NCI-H82 treated with DMSO at 0.1 percent for 48 hours (cell line): Measurements from ENCODE around the gene MIER3.
"Not testable (repeated sequence)": the region's sequence is repeated elsewhere in the genome, so short reads cannot be mapped to it uniquely, and the experiment has no call there.

Experiments
- DNase-seq: peaks from one replicate; lab custom pipeline; 2025; ENCODE audit not compliant: unreplicated experiment; lab: John Stamatoyannopoulos, UW

The MIER3 gene, protein sequence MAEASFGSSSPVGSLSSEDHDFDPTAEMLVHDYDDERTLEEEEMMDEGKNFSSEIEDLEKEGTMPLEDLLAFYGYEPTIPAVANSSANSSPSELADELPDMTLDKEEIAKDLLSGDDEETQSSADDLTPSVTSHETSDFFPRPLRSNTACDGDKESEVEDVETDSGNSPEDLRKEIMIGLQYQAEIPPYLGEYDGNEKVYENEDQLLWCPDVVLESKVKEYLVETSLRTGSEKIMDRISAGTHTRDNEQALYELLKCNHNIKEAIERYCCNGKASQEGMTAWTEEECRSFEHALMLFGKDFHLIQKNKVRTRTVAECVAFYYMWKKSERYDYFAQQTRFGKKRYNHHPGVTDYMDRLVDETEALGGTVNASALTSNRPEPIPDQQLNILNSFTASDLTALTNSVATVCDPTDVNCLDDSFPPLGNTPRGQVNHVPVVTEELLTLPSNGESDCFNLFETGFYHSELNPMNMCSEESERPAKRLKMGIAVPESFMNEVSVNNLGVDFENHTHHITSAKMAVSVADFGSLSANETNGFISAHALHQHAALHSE

DNA sequence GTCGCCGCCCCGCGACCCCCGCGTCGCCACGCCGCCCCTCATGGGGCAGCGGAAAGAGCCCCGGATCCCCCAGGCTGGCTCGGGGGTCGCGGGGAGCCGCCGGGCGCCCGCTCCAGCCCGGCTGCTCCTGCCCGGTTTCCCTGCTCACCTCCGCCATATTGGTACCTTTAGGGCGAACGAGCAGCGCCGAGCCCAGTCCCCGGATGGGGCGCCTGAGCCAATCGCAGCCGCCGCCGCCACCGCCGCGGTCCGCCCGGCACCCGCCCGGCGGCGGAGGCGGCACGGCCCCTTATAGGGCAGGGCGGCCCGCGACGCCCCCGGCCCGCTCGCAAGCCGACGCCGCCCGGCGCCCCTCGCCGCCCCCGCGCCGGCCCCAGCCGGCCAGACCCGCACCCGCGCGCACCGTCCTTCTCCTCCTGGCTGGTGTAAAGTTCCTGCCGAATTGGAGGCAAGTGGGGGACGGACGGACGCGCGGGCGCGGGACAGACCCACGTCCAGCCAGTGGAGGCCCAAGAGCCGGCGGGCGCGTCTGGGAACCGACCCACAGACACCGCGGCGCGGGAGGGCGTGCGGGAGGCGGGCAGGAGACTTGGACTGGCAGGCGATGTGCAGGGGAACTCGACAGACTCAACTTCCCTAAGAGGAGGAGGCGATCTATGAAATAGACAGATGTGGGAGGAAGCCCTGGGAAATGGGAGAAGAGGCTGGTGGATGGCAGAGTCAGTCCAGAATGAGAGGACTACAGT is at the start of gene MIER3:
TSS of gene MIER3 (minus strand) at position 178 of the 746 bp plus-strand sequence. CDS start at position 157, 21 bp downstream.
- DNase-seq, result no peak

DNA sequence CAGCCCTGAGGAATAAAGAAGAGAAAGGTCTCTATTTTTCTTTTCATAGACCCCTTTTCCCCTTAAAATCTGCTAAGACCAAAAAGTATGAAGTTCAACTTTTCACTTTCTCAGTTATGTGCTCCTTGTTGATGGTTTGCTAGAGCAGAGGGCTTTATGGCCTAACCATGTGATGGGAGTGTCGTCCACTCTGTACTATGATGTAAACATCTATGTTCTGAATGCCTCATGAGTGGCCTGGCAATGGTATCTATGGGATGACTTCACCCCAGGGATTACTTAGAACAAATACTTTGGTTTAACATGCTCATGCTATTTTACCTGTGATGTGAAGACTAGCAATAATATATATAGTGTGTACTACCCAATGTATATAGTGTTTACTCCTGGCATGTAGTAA is 43.7 kb upstream of the MIER3 start:
- DNase-seq, result no peak

DNA sequence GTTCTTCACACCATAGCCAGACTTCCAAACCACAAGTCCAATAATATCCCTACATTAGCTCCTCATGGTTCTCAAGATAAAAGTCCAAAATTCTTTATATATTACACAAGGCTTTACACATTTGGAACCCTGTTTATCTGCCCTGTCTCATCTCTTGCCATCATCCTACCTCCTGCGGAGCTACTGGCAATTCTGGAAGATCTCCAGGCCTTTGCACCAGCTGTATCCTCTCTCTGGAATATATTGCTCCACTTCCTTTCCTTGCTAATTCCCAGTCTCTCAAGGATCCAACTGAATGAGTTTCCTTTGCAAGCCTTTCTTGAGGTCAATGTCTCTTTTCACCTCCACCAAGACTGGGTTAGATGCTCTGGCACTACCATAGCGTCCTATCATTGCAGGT is 41.3 kb upstream of the MIER3 start:
- DNase-seq, result no peak

DNA sequence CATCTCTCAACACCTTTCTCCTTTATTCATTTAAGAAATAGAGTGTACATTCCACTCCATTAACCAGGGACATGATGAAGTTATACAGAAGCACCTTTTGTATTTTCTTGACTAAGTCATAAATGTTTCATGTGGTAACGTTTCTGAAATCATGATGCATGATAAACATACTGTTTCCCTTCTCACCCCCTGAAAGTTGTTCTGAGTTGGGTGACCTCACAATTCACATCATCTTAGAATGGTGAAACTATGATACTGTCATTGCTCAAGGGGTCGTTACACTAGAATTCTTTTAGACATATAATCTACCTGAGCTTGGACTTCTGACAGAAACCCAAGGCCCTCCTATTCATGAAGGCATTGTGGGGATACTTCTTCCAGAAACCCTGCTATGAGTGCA is 37.8 kb upstream of the MIER3 start:
- no peak for DNase-seq

DNA sequence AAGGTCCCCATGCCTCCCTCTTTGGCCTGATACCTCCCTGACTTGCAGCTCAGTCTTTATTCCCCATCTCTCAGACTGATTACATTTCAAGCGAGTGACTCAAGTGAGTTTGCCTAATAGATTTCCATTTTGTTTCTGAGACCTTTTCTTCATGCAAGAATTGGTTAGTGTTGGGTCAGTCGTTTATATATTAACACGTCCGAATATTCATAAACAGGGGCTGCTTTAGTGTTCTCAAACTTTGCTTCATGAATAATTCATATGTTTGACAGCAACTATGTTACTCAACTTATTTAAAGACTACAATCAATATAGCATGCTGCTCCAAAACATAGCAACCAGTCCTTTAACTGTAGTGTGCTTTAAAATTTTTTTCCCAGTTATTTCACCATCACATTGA is 36.6 kb upstream of the MIER3 start:
- no peak for DNase-seq

DNA sequence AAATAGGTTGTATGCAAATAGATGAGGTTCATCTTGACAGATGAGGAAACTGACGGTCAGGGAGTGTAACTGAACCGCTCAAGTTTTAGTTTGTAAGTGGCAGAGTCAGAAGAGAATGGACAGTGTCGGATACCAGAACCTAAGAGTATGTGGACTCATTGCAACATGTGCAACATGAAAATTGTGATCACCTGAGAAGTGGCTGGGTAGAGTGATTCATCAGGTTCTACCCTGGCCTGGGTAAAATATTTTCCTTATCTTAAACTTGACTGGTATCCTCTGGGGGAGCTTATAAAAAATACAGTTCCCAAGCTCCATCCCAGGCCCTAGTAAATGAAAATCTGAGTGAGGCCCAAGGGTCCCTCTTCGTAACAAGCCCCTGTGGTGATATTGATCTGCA is 35.2 kb upstream of the MIER3 start:
- DNase-seq, result no peak

DNA sequence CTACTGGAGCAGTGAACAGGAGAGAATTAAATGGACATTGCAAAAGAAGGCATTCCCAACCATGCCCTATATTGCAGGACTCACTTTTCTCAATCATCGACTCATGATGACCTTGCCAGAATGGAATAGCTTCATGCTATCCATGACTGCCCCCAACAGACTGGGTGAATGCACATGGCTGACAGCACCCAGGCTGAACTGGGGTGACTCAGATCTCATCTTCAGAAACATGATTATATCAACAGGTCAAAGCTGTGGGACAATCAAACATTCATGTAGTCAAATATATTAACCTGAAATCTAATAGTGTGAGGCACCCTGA is 34.7 kb upstream of the MIER3 start:
- no peak for DNase-seq

DNA sequence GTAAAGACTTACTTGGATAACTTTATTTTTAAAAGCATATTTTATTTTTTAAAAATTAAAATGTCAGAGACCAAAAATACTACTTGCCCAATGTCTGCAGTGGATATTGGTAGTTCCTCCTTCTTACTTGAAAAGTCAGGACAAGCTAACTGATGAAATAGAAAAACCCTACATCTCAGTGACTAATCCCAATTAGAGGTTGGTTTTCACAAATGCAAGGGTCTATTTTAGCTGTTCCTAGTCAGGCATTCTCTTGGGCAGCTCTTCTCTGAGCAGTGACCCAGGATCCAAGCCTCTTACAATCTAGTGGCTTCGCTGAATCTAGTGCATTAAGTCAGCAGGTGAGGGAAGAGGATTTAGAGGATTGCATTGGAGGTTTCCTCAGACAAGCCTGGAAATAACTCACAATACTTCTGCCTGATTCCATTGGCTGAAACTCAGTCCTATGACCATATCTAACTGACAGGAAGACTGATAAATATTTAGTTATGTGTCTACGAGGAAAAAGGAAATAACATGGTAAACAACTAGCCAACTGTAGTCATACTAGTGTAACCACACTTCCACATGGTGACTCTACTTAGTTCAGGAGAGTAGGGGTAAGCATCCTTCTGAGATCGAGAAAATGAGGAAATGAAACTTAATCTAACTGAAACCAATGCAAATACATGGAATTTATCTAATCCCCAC is 34.2 kb upstream of the MIER3 start:
- DNase-seq, result no peak

DNA sequence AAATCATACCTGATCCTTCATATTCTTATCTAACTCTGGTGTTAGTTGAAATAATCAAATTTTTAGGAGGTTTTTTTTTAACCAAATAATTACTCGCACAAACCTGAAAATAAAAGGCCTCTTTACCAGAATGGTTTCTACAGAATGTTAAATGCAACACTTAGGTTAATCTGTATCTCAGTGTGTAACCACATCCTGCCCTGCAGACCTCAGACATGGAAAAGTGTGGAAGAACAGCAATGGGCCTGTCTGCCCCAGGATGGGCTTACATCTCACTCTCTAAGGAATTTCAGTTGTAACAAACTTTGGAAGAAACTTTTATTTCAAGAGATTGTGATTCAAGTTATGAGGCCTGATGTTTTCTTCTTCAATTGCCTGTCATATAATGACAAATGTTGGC is 32.5 kb upstream of the MIER3 start:
- no peak for DNase-seq

DNA sequence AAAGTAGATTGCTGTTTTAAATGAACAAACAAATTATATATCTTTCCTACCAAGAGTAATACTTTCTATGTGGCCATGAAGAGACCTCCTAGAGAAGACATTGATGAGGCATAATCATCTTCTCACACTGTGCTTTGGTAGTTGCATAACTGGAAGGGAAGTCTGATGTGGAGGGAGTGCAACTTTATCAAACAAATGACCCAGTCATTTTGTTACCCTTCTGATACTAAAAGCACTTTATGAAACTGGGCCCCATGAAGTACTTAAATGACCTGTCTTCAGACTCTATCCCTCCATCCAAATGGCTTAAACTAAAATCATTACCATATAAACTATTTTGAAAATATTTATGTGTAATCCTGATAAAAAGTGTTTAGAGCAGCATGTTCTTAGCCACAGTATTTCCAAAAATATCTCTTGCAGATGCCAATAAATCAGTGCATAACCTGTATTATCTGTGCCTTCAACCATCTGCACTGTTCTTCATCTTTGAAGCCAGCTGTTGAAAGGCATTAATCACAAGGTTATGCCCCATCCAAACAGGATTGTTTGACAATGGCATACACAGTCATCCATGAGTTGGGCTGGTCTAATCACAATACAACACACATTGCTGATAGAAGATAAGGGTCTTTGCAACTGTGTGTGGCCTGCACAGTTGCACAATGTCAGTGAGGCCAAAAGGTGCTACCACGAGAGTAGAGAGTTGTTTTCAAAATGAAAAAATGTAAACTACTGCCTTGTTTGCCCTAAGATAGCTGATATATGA is 31.9 kb upstream of the MIER3 start:
- no peak for DNase-seq

DNA sequence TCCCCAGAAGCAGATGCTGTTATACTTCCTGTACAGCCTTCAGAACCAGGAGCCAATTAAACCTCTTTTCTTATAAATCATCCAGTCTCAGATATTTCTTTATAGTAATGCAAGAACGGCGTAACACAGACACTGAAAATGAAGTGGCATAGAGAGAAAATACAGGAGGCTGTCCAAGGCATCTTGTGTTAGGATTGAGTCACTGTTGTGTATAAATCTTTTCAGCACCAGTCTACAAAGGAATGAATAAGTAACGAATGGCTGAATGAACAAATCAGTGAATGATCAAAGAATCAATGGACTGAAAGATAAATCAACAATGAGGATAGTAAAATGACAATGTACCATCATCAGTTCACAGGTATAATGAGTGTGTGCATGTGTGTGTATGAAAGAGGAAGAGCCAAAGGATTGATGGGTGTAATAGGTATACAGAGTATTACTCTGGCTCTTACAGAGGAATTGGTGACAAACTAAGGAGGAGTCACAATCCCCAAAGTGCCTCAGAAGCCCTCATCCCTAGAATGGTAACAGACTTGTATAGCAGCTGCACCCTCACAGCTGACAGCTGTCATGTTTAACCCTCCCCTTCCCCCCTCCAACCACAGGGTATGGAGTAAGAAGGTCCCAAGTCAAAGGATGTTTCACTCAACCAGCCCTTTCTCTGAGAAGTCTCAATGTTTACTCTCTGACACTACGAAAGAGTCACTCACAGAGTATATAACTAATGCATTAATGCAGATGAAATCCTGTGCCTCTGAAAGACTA is 29.8 kb upstream of the MIER3 start:
- no peak for DNase-seq

DNA sequence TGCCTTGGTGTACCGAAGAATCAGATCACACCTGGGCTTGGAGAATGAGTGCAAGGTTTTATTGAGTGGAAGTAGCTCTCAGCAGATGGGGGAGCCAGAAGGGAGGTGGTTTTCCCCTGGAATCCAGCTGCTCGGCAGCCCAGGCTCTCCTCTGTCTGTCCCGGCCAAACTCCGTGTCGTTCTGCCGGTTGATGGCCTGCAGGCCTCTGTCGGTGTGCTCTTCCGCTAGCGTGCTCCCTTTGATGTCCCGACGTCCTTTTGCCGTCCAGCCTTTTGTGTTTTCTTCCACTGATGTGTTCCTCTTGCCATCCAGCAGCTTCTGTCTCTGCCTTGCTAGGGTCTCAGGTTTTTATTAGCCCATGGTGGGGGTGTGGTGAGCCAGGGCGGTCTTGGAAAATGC is 28.0 kb upstream of the MIER3 start:
- no peak for DNase-seq

DNA sequence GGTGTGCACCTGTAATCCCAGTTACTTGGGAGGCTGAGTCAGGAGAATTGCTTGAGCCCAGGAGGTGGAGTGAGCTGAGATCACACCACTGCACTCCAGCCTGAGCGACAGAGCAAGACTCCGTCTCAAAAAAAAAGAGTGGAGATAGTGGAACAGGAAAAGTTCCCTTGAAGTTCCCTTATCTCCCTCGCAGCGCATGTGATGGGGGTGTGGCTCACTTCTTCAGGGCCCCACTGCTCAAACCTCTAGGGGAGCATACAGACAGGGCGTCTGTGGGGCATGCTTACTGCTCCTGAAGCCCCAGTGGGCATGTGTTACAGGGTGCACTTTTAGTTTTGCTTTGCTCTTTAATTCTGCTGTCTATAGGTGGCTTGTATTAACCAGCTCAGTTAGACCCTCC is 27.6 kb upstream of the MIER3 start:
- DNase-seq, result not testable (repeated sequence)

DNA sequence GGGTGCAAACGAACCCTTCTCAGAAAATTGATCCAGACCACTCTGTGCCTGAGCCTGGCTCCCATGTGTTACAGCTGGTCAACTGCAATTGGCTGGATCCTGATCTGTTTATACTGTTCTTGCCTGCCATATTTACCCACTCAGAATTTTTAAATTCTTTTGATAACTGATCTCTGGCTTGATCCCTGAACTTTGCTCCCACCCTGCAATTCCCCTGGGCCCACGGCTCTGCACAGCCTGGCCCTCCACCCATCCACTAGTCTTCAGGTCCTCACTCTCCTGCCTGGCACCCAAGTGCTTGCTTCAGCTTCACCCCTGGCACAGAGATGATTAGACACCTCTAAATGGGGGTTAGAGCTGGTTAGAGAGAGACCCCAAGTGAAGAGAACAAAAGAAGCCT is 25.9 kb upstream of the MIER3 start:
- no peak for DNase-seq

DNA sequence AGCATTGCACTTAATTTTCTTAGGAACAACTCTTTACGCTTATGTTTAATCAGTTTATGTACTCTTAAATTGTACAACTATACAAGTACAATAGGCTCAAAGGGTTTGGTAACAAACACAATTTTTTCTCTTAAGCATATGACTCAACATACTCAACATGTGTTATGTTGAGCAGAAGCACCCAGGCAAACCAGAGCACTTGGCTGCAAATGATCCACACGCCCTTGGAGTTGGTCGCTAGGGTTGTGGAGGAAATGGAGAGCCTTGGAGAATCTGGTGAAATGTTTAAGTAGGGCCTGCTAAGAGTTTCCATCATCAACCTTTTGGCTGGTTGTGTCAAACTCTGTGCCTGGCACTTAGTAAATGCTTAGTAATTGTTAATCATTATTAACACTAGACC is 25.1 kb upstream of the MIER3 start:
- DNase-seq, result no peak

DNA sequence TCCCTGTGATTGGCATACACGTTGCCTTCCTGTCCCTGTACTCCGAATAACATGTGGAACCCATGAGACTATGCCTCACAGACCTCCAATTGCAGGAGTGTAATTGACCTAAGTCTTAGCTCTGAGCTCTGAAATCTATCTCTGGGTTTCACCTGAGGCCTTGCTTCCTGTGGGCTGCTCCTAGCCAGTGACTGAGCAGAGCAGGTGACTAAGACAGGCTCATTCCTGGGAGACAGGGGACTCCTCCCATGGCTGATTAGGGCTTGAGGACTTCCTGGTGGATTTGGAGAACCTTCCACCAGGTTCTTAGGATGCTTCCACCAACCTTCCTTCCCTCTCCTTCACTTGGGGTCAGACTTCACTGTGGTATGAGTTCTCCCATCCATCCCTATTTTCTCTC is 22.3 kb upstream of the MIER3 start:
- no peak for DNase-seq

DNA sequence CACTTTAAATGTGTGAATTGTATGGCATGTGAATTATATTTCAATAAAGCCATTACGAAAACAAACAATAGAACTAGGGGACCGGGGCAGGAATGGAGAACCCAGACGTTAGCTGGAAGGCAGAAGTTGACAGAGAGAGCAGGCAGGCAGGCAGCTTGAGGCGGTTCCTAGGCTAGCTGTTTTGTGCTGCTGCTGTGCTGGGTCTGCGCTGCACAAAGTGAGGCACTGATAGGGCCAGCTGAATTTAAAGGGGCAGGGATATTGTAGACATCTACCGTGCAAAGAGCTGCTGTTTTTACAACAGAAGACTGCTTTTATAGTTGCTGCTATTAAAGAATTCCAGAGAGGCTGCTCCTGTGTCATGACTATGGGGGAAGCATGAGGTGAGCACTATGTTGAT is 21.6 kb upstream of the MIER3 start:
- DNase-seq, result no peak

DNA sequence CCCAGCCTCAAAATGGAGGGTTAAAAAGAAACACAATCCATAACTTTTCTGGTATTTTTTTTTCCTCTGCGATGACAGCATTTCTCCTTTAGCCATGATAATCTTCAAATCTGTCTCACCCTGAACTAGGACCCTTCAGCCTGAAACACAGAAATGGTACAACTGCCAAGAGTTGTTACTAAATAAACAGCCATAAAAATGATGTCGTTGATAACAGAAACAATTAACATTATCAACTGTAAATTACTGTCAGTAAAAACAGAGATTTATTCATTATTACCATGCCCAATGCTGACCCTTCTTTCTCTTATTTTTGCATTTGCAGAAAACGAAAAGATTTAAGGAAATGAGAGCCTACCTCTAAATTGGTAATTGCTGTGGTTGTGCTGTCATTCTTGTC is 19.4 kb upstream of the MIER3 start:
- DNase-seq, result no peak

DNA sequence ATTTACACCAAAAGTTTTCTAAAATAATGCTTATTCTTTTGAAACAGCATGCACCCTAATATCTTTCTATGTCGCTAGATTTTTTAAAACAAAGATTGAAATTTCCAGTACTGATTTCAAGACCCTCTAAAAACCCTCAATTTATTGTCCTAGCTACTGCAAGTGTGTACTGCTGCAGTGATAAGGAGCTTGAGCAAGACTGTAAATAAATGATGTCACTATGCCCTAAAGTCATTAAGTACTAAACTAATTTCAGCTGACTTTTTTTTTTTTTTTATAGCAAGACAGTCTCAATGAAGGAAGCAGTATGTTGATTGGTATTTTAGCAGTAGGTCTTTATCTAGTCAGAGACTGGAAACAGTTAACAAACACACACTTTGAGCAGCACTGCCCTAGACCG is 12.2 kb upstream of the MIER3 start:
- no peak for DNase-seq

DNA sequence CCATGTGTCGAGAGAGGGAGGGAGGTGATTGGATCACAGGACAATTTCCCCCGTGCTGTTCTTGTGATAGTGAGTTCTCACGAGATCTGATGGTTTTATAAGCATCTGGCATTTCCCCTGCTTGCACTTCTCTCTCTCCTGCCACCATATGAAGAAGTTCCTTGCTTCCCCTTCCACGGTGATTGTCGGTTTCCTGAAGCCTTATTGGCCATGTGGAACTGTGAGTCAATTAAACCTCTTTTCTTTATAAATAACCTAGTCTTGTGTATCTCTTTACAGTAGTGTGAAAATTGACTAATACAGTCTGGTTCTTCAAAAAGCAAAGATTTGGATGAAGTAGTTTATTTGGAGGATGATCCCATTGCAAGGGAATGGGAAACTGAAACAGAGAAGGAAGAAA is 11.3 kb upstream of the MIER3 start:
- no peak for DNase-seq
